ENCODE measurements around the gene LSR. TPM values are rescaled to one million over a fixed set of nuclear protein-coding genes. Genes with fewer than 3 reads are reported as not detected.

The LSR gene
- total RNA-seq, 4 donors from 2014 or later, result 10.4 to 30.9 (median 17.9) TPM

DNA sequence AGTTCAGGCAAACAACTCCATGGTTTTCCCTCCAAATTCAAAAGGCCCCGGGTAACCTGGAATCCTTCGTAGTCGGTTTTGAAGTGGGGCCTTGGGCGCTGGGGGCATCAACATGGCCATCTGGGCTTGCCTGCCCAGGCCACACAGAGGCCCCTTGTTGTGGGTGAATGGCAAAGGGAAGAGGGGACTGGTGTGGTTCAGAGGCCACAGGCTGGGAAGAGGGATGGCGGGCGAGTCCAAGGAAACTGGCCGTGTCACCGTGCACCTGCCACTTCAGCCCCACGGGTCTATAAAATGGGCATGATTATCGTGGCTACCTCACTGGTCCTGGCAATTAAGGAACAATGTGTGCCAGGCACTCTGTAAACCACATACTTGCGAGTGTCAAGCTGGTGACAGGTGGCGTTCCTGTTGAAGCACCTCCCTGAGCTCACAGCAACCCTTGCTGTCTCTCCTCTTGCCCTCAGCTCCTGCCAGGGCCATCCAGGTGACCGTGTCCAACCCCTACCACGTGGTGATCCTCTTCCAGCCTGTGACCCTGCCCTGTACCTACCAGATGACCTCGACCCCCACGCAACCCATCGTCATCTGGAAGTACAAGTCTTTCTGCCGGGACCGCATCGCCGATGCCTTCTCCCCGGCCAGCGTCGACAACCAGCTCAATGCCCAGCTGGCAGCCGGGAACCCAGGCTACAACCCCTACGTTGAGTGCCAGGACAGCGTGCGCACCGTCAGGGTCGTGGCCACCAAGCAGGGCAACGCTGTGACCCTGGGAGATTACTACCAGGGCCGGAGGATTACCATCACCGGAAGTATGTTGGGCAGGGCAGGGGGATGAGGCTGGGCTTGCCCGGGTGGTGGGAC is 1.3 kb downstream of the LSR start:
- DNase-seq (ENCODE audit: low spot score) (no peak), ATAC-seq (ENCODE audit: low FRiP score) (no peak)
- TF ChIP-seq, protein P1, sequence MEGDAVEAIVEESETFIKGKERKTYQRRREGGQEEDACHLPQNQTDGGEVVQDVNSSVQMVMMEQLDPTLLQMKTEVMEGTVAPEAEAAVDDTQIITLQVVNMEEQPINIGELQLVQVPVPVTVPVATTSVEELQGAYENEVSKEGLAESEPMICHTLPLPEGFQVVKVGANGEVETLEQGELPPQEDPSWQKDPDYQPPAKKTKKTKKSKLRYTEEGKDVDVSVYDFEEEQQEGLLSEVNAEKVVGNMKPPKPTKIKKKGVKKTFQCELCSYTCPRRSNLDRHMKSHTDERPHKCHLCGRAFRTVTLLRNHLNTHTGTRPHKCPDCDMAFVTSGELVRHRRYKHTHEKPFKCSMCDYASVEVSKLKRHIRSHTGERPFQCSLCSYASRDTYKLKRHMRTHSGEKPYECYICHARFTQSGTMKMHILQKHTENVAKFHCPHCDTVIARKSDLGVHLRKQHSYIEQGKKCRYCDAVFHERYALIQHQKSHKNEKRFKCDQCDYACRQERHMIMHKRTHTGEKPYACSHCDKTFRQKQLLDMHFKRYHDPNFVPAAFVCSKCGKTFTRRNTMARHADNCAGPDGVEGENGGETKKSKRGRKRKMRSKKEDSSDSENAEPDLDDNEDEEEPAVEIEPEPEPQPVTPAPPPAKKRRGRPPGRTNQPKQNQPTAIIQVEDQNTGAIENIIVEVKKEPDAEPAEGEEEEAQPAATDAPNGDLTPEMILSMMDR (IDR thresholded peaks at IDR 0.05), result no peak

DNA sequence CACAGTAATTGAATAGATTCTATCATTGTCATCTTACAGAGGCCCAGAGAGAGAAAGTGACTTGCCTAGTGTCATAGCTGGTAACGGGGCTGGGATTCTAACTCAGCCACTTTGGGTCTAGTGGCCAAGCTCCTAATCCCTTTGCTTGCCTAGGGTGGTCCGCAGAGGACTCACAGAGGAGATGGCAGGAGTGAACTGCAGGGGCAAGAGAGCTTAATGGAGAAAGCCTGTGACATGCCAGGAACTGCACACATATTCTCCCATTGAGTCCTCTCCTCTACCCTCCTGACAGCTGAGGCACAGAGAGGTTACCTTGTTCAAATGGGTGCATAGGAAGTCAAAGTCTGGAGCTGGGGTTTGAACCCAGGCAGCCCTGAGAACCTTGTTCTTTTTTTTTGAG is 2.7 kb downstream of the LSR start:
- TF ChIP-seq, protein P1 (IDR thresholded peaks at IDR 0.05), result no peak
- DNase-seq (ENCODE audit: low spot score), result no peak

DNA sequence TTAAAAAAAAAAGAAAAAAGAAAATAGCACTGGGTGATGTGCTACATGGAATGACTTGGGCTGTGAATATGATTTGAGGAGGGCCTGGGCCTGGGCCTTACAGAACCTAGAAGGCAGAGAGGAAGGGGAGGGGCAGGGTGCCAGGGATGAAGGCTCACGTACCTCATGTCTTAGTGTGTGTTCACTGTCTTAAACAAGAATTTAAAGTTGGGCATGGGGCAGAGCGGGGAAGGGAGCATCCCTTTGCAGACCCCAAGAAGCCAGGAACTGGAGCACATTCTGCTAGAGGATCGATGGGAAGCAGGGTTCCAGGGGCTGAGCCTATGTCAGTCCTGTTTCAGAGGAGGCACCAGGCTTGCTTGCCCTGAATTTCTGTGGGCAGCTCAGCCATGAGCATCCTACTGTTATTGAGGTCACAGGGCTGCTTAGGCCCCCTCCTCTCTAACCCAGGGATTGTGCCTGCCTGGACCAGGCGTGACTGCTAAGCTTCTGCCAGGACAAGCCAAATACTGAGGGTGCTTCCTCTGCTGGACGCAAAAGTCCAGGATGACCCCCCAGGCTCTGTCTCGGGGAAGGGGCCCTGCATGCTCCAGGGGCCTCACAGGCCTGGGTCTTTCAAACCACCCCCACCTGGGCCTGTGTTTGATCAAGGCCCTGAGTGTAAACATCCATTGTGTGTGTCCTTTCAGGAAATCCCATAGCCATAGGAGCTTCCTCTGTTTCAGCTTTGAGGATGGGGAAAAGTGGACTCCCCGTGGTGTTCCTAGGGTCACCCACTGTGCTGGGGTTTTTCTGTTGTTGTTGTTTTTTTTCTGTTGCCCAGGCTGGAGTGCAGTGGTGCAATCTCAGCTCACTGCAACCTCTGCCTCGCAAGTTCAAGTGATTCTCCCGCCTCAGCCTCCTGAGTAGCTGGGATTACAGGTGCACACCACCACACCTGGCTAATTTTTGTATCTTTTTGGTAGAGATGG is 4.8 kb downstream of the LSR start:
- ATAC-seq (ENCODE audit: low FRiP score) (no peak), DNase-seq (ENCODE audit: low spot score) (no peak)
- TF ChIP-seq, protein P1 (IDR thresholded peaks at IDR 0.05), result no peak

More for the DNA sequence above, 2.7 kb downstream of the LSR start:
- no peak for ATAC-seq (ENCODE audit: low FRiP score)

GRCh38 chr19:35254341-35255297 is 5.8 kb downstream of the LSR start:
- peak; percentile 15 for ATAC-seq (ENCODE audit: low FRiP score)
- TF ChIP-seq, protein P1 (IDR thresholded peaks at IDR 0.05), result no peak
- no peak for DNase-seq (ENCODE audit: low spot score)

DNA sequence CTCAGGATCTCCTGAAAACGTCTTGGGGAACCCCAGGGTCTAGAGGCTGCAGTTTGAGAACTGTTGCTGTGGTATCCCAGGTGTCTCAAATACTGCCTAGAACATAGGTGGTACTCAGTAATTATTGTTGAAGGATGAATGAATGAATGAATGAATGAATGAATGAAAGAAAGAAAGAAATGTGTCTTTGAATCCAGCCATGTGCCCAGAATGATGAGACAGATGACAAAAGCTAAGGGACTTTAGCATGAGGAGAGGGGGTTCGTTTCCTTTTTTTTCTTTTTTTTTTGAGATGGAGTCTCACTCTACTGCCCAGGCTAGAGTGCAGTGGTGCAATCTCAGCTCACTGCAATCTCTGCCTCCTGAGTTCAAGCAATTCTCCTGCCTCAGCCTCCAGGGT is 7.8 kb downstream of the LSR start:
- ATAC-seq (ENCODE audit: low FRiP score) (no peak), DNase-seq (ENCODE audit: low spot score) (no peak)
- TF ChIP-seq, protein P1 (IDR thresholded peaks at IDR 0.05), result no peak

- ATAC-seq (ENCODE audit: low FRiP score) (no peak), DNase-seq (ENCODE audit: low spot score) (no peak)
- TF ChIP-seq, protein P1 (IDR thresholded peaks at IDR 0.05), result no peak
These were observed 8.3 kb downstream of the LSR start for GRCh38 chr19:35257113-35257461.
